HUDEP-2 (cell line): ENCODE results near the gene SSBP4.

ENCODE experiments used
- DNase-seq, 76 experiments: peaks; one replicate each; lab custom pipeline; 2025; ENCODE audit not compliant: unreplicated experiment in 76 of 76; lab: John Stamatoyannopoulos, UW

SSBP4 gene

GRCh38 chr19:18481505-18482222 is 62.5 kb downstream of the SSBP4 start:
- DNase-seq: no peak

- DNase-seq: no peak
Observed at GRCh38 chr19:18483119-18483890, 64.1 kb downstream of the SSBP4 start.
